ENCODE data around the gene EQTN.

GRCh38 chr9:27336829-27337228 lies 39.9 kb upstream of the EQTN start:
- no peak for TF ChIP-seq CTCF (IDR thresholded peaks at IDR 0.05; ENCODE audit: low read depth, low read length, missing input control)
- no peak for TF ChIP-seq GABPA (IDR thresholded peaks at IDR 0.05 in 1 of 2, conservative IDR thresholded peaks at IDR 0.05 in 1 of 2)
- no peak for TF ChIP-seq JUND (IDR thresholded peaks at IDR 0.05)
- no peak for TF ChIP-seq YY1 (IDR thresholded peaks at IDR 0.05)
- no peak for TF ChIP-seq ATF3 (IDR thresholded peaks at IDR 0.05)
